A549 (cell line): ENCODE data around the gene GATAD2A. TPM values are rescaled to one million over a fixed set of nuclear protein-coding genes. Genes with fewer than 3 reads are reported as not detected.

Experiments
- ATAC-seq, 2 experiments: fragments of 200-7000 bp in 1 of 2; fragments of >200 bp in 1 of 2; cut with Nextera tagmentation in 1 of 2; cut with Tn5 transposase in 1 of 2; 3 replicates each; pipeline versions ENCODE4 v1.8.0 to v1.9.1; 2018 to 2020; ENCODE audit warnings: mild to moderate bottlenecking in 1 of 2, moderate library complexity in 1 of 2
- CTCF ChIA-PET: fragments of 300-600 bp; sonication (Branson Sonifier 250); formaldehyde crosslinking; extraction: SDS; loops from one replicate; lab custom pipeline; 2021; ENCODE audit warnings: antibody characterized with exemption, inconsistent platforms; lab: Yijun Ruan, JAX
- POLR2A ChIA-PET: fragments of 350-600 bp; formaldehyde crosslinking; extraction: SDS; loops from one replicate; lab custom pipeline; 2021; ENCODE audit warnings: antibody characterized with exemption, inconsistent platforms; lab: Yijun Ruan, JAX
- DNase-seq, 2 experiments: peaks; one replicate each; pipeline versions ENCODE4 v3.0.0 to v3.0.0-alpha.2; 2011 to 2016; ENCODE audit warnings: low read depth in 1 of 2, low spot score in 1 of 2
- FAIRE-seq: peaks from 2 replicates; lab custom pipeline; 2011; peaks lifted over from hg19 to GRCh38; lab: Jason Lieb, UNC
- H3K27ac ChIP-seq, 2 experiments: fragments of >200 bp; sonication (Bioruptor Twin); formaldehyde crosslinking; 3 replicates each; pipeline ENCODE4 v1.5.1; 2016 to 2017
- H3K4me1 ChIP-seq: fragments of >200 bp; sonication (Bioruptor Twin); formaldehyde crosslinking; 3 replicates; pipeline ENCODE4 v1.6.1; 2016
- H3K4me2 ChIP-seq: fragments of >200 bp; sonication (Bioruptor Twin); formaldehyde crosslinking; 3 replicates; pipeline ENCODE4 v1.6.1; 2016
- H3K4me3 ChIP-seq: fragments of >200 bp; sonication (Bioruptor Twin); formaldehyde crosslinking; 3 replicates; pipeline ENCODE4 v1.5.1; 2016
- H3K9me3 ChIP-seq: fragments of >200 bp; sonication (Bioruptor Twin); formaldehyde crosslinking; 3 replicates; pipeline ENCODE4 v1.6.1; 2016
- BCL3 ChIP-seq: fragments of >200 bp; sonication (Bioruptor Twin); formaldehyde crosslinking; IDR thresholded peaks from 3 replicates; pipeline ENCODE4 v1.6.1; 2016
- BHLHE40 ChIP-seq: IDR thresholded peaks from 2 replicates; pipeline ENCODE4 v1.6.1; 2012; ENCODE audit warnings: low read depth, low read length, inconsistent platforms
- CBX2 ChIP-seq: fragments of 200-600 bp; sonication (generic); IDR thresholded peaks from 2 replicates; pipeline ENCODE4 v1.6.1; 2016; ENCODE audit warnings: low read depth, mild to moderate bottlenecking, borderline replicate concordance
- CBX8 ChIP-seq: fragments of 200-600 bp; sonication (generic); IDR thresholded peaks from 2 replicates; pipeline ENCODE4 v1.6.1; 2016
- EHF ChIP-seq: fragments of 250-450 bp; sonication (Bioruptor Pico); IDR thresholded peaks from 2 replicates; pipeline ENCODE4 v1.5.0; 2020; ENCODE audit warnings: mild to moderate bottlenecking
- ESRRA ChIP-seq: fragments of 150-350 bp; IDR thresholded peaks from 2 replicates; pipeline ENCODE4 v1.6.1; 2014; ENCODE audit warnings: mild to moderate bottlenecking, low read length, borderline replicate concordance
- GATA3 ChIP-seq: IDR thresholded peaks from 2 replicates; pipeline ENCODE4 v1.6.1; 2012; ENCODE audit warnings: borderline replicate concordance
- HES2 ChIP-seq: fragments of >200 bp; sonication (Bioruptor Twin); formaldehyde crosslinking; IDR thresholded peaks from 2 replicates; pipeline ENCODE4 v1.6.1; 2016
- HOXA7 ChIP-seq: fragments of 250-450 bp; sonication (Bioruptor Pico); IDR thresholded peaks from 2 replicates; pipeline ENCODE4 v1.5.0; 2020; ENCODE audit warnings: mild to moderate bottlenecking, moderate library complexity
- HOXB13 ChIP-seq: fragments of 250-450 bp; sonication (Bioruptor Pico); IDR thresholded peaks from 2 replicates; pipeline ENCODE4 v1.5.0; 2020; ENCODE audit warnings: low read depth, mild to moderate bottlenecking, moderate library complexity
- HOXB5 ChIP-seq: fragments of 250-450 bp; sonication (Bioruptor Pico); IDR thresholded peaks from 2 replicates; pipeline ENCODE4 v1.5.0; 2020; ENCODE audit warnings: mild to moderate bottlenecking, moderate library complexity
- JUN ChIP-seq, 2 experiments: fragments of >200 bp; sonication (Bioruptor Twin); formaldehyde crosslinking; IDR thresholded peaks; 2 replicates in 1 of 2; 3 replicates in 1 of 2; pipeline ENCODE4 v1.6.1; 2016 to 2017
- KDM1A ChIP-seq: fragments of 200-600 bp; sonication (generic); IDR thresholded peaks from 2 replicates; pipeline ENCODE4 v1.6.1; 2016; ENCODE audit warnings: low read depth, mild to moderate bottlenecking
- KDM5A ChIP-seq: fragments of 200-600 bp; sonication (generic); IDR thresholded peaks from 2 replicates; pipeline ENCODE4 v1.6.1; 2016; ENCODE audit warnings: antibody characterized with exemption, mild to moderate bottlenecking
- MAZ ChIP-seq: fragments of 150-350 bp; IDR thresholded peaks from 2 replicates; pipeline ENCODE4 v1.6.1; 2014; ENCODE audit warnings: antibody characterized with exemption, low read depth, low read length, borderline replicate concordance
- NFE2L2 ChIP-seq: fragments of 150-350 bp; conservative IDR thresholded peaks from 2 replicates; pipeline ENCODE4 v1.6.1; 2014; ENCODE audit warnings: low read length
- NPAS2 ChIP-seq: fragments of 250-450 bp; sonication (Bioruptor Pico); IDR thresholded peaks from 2 replicates; pipeline ENCODE4 v1.8.0; 2022; ENCODE audit warnings: mild to moderate bottlenecking, moderate library complexity, borderline replicate concordance
- NR3C1 ChIP-seq: fragments of >200 bp; sonication (Bioruptor Twin); formaldehyde crosslinking; IDR thresholded peaks from 3 replicates; pipeline ENCODE4 v1.6.1; 2017
- PHF8 ChIP-seq: fragments of 200-600 bp; sonication (generic); IDR thresholded peaks from 2 replicates; pipeline ENCODE4 v1.6.1; 2016; ENCODE audit warnings: low read depth, mild to moderate bottlenecking, antibody characterized with exemption, moderate library complexity, borderline replicate concordance
- POLR2AphosphoS2 ChIP-seq: conservative IDR thresholded peaks from 2 replicates; pipeline ENCODE4 v1.6.1; 2012; ENCODE audit warnings: low read length, improper control_type of control experiment, inconsistent platforms
- RAD21 ChIP-seq, 2 experiments: fragments of >200 bp in 1 of 2; sonication (Bioruptor Twin) in 1 of 2; formaldehyde crosslinking in 1 of 2; IDR thresholded peaks in 1 of 2; conservative IDR thresholded peaks in 1 of 2; 2 replicates in 1 of 2; 3 replicates in 1 of 2; pipeline ENCODE4 v1.6.1; 2012 to 2018; ENCODE audit warnings: inconsistent platforms in 1 of 2
- RARB ChIP-seq: fragments of 250-450 bp; sonication (Bioruptor Pico); IDR thresholded peaks from 2 replicates; pipeline ENCODE4 v1.8.0; 2021; ENCODE audit warnings: mild to moderate bottlenecking, moderate library complexity
- ZNF302 ChIP-seq: fragments of 250-450 bp; sonication (Bioruptor Pico); IDR thresholded peaks from 2 replicates; pipeline ENCODE4 v1.9.0; 2021; ENCODE audit warnings: inconsistent platforms, mild to moderate bottlenecking, moderate library complexity
- WGBS: methylation state at CpG from one replicate; pipeline ENCODE4 v1.1.6; 2017; ENCODE audit errors: missing lambda C conversion rate; 5-methylcytosine and 5-hydroxymethylcytosine counted together
- polyA plus RNA-seq, 4 experiments: library from polyadenylated mRNA; depleted of rRNA in 3 of 4; stranded (reverse); fragments of >200 nt; fragmentation: RNase III in 1 of 4; extraction: RNeasy Plus Mini Kit Qiagen cat#74134 plus additional on column Dnase treatment in 1 of 4; gene quantifications; 2 replicates in 3 of 4; 3 replicates in 1 of 4; pipeline ENCODE4 v1.2.3, GENCODE V29; 2011 to 2017
- TF ChIP-seq, protein P1 (sequence below): fragments of 250-450 bp; sonication (Bioruptor Pico); IDR thresholded peaks from 2 replicates; pipeline ENCODE4 v1.5.0; 2020; ENCODE audit warnings: low read depth, mild to moderate bottlenecking, moderate library complexity
- TF ChIP-seq, protein P2 (sequence below): IDR thresholded peaks from 2 replicates; pipeline ENCODE4 v1.6.1; 2012; ENCODE audit warnings: low read depth, borderline replicate concordance
- TF ChIP-seq, protein P3 (sequence below): fragments of 450-650 bp; IDR thresholded peaks from 2 replicates; pipeline ENCODE4 v1.6.1; 2014; ENCODE audit warnings: antibody characterized with exemption
- TF ChIP-seq, protein P4 (sequence below): fragments of 200-600 bp; sonication (generic); IDR thresholded peaks from 2 replicates; pipeline ENCODE4 v1.6.1; 2016; ENCODE audit warnings: antibody characterized with exemption, mild to moderate bottlenecking, moderate library complexity

GATAD2A gene
- polyA plus RNA-seq, 2 of the 4 experiments (the other 2 are of a cell fraction) = 25.2 to 28.9 TPM

DNA sequence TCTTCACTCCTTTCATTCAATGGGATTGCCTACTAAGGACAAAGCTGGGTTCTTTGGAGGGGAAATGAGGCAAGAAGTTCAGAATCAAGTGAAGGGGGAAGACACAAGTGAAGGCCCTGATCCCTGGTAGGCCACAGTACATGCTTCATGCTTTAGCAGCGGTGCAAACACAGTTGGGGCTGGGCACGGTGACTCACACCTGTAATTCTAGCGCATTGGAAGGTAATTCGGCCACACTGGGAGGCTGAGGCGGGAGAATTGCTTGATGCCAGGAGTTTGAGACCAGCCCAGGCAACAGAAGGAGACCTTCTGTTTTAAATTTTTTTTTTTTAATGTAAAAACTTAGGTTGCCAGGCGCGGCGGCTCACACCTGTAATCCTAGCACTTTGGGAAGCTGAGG is 23.4 kb upstream of the GATAD2A start (continued):
- TF ChIP-seq, protein P1, sequence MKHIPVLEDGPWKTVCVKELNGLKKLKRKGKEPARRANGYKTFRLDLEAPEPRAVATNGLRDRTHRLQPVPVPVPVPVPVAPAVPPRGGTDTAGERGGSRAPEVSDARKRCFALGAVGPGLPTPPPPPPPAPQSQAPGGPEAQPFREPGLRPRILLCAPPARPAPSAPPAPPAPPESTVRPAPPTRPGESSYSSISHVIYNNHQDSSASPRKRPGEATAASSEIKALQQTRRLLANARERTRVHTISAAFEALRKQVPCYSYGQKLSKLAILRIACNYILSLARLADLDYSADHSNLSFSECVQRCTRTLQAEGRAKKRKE (CRISPR knock-in tag) = no peak
- TF ChIP-seq NR3C1 (no peak), ZNF302 (CRISPR knock-in tag) (no peak)

GRCh38 chr19:19384486-19384885 is 21.0 kb upstream of the GATAD2A start:
- CTCF ChIA-PET = interaction anchor here (1.7 kb wide), 1 partner anchor 19 kb away, joined by 7 read pairs; no protein-coding TSS in a partner anchor
- no peaks in the 10 kb centered on the region for H3K9me3 ChIP-seq
- POLR2A ChIA-PET = interaction anchor here (1.1 to 1.4 kb wide), 3 partner anchors 9 to 20 kb away, joined by 3 to 6 read pairs (median 4); no protein-coding TSS in a partner anchor
- FAIRE-seq (no peak), DNase-seq (no peak), ATAC-seq (no peak)
- WGBS = 97% methylated on average over 13 of the region's 13 CpGs
- peaks cover 10% of the 10 kb centered on the region; the same call in 1 of the 3 replicates for H3K4me1 ChIP-seq
- TF ChIP-seq KDM5A (no peak), NFE2L2 (no peak), EHF (no peak)
- TF ChIP-seq, protein P2, sequence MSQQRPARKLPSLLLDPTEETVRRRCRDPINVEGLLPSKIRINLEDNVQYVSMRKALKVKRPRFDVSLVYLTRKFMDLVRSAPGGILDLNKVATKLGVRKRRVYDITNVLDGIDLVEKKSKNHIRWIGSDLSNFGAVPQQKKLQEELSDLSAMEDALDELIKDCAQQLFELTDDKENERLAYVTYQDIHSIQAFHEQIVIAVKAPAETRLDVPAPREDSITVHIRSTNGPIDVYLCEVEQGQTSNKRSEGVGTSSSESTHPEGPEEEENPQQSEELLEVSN = no peak
- peak overlapping the region; percentile 54 for H3K4me3 ChIP-seq
- H3K4me2 ChIP-seq = peak overlapping the region; percentile 89
- peak overlapping the region; percentile 77 to 90 for H3K27ac ChIP-seq

DNA sequence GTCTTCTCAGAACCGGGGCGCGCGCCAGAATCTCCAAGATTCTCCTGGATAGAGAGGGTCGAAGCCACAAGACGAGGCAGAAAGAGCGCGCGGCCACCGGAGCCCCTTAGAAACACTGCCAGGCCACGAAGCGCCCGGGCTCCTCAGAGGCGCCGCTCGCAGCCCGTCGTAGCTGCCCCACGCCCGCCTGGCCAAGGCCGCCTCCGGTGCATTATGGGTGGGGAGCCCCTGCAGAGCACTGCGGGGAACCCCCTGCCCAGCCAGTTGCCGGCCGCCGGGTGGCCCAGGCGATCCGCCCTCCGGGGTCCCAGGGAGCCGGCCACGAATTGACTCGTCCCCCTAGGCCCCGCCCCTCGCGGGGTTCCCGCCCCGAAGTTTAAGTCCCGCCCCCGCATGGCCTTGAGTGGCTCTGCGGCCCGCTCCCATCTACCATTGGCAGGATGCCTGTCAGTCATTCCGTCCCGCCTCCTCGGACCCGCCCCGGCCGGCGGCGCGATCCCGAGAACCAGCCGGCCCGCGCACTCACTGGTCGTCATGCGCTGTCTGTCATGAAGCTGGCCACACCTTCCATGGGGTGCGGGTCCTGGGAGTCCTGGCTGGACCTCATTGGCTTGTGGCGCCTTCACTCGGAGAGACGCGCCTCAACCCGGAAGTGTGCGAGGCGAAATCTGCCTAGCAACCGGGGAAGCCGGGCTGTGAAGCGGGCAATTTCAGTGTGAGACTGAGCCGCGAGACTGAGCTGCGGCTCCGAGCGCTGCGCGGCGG is 20.2 kb upstream of the GATAD2A start:
- ChIA-PET CTCF (interaction anchor here (0.9 to 1.7 kb wide), 2 partner anchors 19 to 105 kb away, joined by 3 to 7 read pairs; no protein-coding TSS in a partner anchor), POLR2A (interaction anchor here (0.7 to 1.4 kb wide), 6 partner anchors 10 to 130 kb away, joined by 3 to 14 read pairs (median 6); partner anchors contain the start of genes GATAD2A, NDUFA13 and TSSK6)
- DNase-seq (peak; percentile 78 to 99), ATAC-seq (peak; percentile 98 to 99), FAIRE-seq (no peak)
- Histone ChIP-seq H3K9me3 (no peaks in the 10 kb centered on the region), H3K4me2 (peak overlapping the region; percentile 97), H3K4me3 (peak overlapping the region; percentile 80), H3K4me1 (peaks cover 10% of the 10 kb centered on the region; the same call in 1 of the 3 replicates), H3K27ac (peak overlapping the region; percentile 85 to 98)
- WGBS = 2% methylated on average over 6 of the region's 75 CpGs
- TF ChIP-seq NPAS2 = no peak
- no peak for TF ChIP-seq ESRRA
- TF ChIP-seq HOXB13 = 0 out of 2 replicates have a peak, but pooled peaks have one; percentile 43
- no peak for TF ChIP-seq GATA3
- no peak for TF ChIP-seq MAZ
- no peak for TF ChIP-seq CBX2
- no peak for TF ChIP-seq KDM1A
- TF ChIP-seq HOXB5 = no peak
- peak; percentile 34; the same call in 1 of the 3 replicates for TF ChIP-seq BCL3
- TF ChIP-seq PHF8 = peak; percentile 47; the same call in 1 of the 2 replicates
- no peak for TF ChIP-seq RAD21 (conservative IDR thresholded peaks at IDR 0.05 in 1 of 2, IDR thresholded peaks at IDR 0.05 in 1 of 2)
- TF ChIP-seq, protein P3, sequence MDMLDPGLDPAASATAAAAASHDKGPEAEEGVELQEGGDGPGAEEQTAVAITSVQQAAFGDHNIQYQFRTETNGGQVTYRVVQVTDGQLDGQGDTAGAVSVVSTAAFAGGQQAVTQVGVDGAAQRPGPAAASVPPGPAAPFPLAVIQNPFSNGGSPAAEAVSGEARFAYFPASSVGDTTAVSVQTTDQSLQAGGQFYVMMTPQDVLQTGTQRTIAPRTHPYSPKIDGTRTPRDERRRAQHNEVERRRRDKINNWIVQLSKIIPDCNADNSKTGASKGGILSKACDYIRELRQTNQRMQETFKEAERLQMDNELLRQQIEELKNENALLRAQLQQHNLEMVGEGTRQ = no peak
- TF ChIP-seq, protein P4, sequence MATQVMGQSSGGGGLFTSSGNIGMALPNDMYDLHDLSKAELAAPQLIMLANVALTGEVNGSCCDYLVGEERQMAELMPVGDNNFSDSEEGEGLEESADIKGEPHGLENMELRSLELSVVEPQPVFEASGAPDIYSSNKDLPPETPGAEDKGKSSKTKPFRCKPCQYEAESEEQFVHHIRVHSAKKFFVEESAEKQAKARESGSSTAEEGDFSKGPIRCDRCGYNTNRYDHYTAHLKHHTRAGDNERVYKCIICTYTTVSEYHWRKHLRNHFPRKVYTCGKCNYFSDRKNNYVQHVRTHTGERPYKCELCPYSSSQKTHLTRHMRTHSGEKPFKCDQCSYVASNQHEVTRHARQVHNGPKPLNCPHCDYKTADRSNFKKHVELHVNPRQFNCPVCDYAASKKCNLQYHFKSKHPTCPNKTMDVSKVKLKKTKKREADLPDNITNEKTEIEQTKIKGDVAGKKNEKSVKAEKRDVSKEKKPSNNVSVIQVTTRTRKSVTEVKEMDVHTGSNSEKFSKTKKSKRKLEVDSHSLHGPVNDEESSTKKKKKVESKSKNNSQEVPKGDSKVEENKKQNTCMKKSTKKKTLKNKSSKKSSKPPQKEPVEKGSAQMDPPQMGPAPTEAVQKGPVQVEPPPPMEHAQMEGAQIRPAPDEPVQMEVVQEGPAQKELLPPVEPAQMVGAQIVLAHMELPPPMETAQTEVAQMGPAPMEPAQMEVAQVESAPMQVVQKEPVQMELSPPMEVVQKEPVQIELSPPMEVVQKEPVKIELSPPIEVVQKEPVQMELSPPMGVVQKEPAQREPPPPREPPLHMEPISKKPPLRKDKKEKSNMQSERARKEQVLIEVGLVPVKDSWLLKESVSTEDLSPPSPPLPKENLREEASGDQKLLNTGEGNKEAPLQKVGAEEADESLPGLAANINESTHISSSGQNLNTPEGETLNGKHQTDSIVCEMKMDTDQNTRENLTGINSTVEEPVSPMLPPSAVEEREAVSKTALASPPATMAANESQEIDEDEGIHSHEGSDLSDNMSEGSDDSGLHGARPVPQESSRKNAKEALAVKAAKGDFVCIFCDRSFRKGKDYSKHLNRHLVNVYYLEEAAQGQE = no peak
- peak in 1 of 2 experiments; percentile 30; a peak in 2 of 5 replicates for TF ChIP-seq JUN (IDR thresholded peaks at IDR 0.05)
- TF ChIP-seq CBX8 = no peak
- TF ChIP-seq HES2 = no peak
- no peak for TF ChIP-seq POLR2AphosphoS2
- TF ChIP-seq HOXA7 (CRISPR knock-in tag) = no peak
- TF ChIP-seq BHLHE40 = no peak
- TF ChIP-seq EHF = no peak
- no peak for TF ChIP-seq RARB (CRISPR knock-in tag)
